Measurements from ENCODE around the gene RIC3.

DNA sequence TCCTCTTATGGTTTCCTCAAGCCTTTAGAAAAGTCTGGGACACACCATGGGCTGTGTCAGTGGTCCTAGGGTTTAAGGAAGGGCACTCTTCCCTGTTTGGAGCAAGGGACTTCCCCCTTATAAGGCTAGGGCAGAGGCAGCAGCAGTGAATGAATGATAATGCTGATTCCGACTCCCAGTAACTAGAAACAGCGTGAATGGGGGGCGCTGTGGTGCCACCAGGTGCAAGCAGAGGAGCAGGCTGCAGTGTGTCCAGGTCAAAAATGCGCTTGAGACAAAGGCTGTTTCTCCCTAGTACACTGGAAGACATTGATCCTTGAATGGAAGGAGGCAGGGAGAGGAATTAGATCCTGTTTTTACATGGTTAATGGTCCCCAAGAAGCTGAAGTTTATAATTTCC, 11.6 kb upstream of the RIC3 start:
- TF ChIP-seq POLR2A (IDR thresholded peaks at IDR 0.05) (no peak), CTCF (IDR thresholded peaks at IDR 0.05 in 4 of 5, conservative IDR thresholded peaks at IDR 0.05 in 1 of 5) (no peak)

All from gastrocnemius medialis (tissue), 4 donors.